VCaP (cell line): ENCODE measurements around the gene TJP1.

Experiments used
- H3K27ac ChIP-seq: fragments of 450-650 bp; 2 replicates; pipeline ENCODE4 v1.5.1; 2017
- CTCF ChIP-seq: fragments of 450-650 bp; conservative IDR thresholded peaks from 2 replicates; pipeline ENCODE4 v1.5.1; 2017; ENCODE audit warnings: mild to moderate bottlenecking, moderate library complexity

Gene TJP1

GRCh38 chr15:29689287-29689986, 132.8 kb downstream of the TJP1 start:
- no peak for TF ChIP-seq CTCF
- no peak overlapping the region for H3K27ac ChIP-seq

GRCh38 chr15:29688506-29689286, 133.6 kb downstream of the TJP1 start:
- no peak overlapping the region for H3K27ac ChIP-seq
- no peak for TF ChIP-seq CTCF

- H3K27ac ChIP-seq, result no peak overlapping the region
Observed at GRCh38 chr15:29687939-29688505, 134.2 kb downstream of the TJP1 start.

GRCh38 chr15:29687204-29687815, 135.0 kb downstream of the TJP1 start:
- no peak overlapping the region for H3K27ac ChIP-seq
- no peak for TF ChIP-seq CTCF

More at GRCh38 chr15:29687939-29688505, 134.2 kb downstream of the TJP1 start:
- no peak for TF ChIP-seq CTCF

- no peak overlapping the region for H3K27ac ChIP-seq
- TF ChIP-seq CTCF, result no peak
Observed at GRCh38 chr15:29686445-29687203, 135.6 kb downstream of the TJP1 start.

GRCh38 chr15:29686079-29686425, 136.2 kb downstream of the TJP1 start:
- no peak for TF ChIP-seq CTCF
- H3K27ac ChIP-seq, result no peak overlapping the region
